PC-9 (cell line): ENCODE data around the gene ZNF784. TPM values are rescaled to one million over a fixed set of nuclear protein-coding genes. Genes with fewer than 3 reads are reported as not detected.

Source experiments
- BruUV-seq: library from RNA; stranded (reverse); fragments of 400-500 nt; replicated peaks from 2 replicates; lab custom pipeline; 2021; lab: Mats Ljungman, UMichigan
- CTCF ChIA-PET: fragments of 300-600 bp; sonication (Branson Sonifier 250); formaldehyde crosslinking; loops from one replicate; lab custom pipeline; 2022; ENCODE audit warnings: antibody characterized with exemption; lab: Charles Lee
- POLR2A ChIA-PET: fragments of 300-600 bp; sonication (Branson Sonifier 250); formaldehyde crosslinking; loops from one replicate; lab custom pipeline; 2022; ENCODE audit warnings: antibody characterized with exemption; ENCODE audit not compliant: unreplicated experiment; lab: Charles Lee
- DNase-seq, 2 experiments: peaks; one replicate each; pipeline versions ENCODE4 v3.0.0 to v3.0.0-alpha.2; 2015 to 2022; ENCODE audit warnings: mixed read lengths in 1 of 2
- H2AFZ ChIP-seq: fragments of 200-600 bp; sonication (generic); 2 replicates; pipeline ENCODE4 v1.8.1; 2017; ENCODE audit warnings: antibody characterized with exemption
- H3F3A ChIP-seq: fragments of 200-600 bp; sonication (generic); 2 replicates; pipeline ENCODE4 v1.8.1; 2017; ENCODE audit warnings: antibody characterized with exemption, mild to moderate bottlenecking, low read depth; ENCODE audit not compliant: insufficient read depth
- H3K27ac ChIP-seq: fragments of 200-600 bp; sonication (generic); 2 replicates; pipeline ENCODE4 v1.6.1; 2016; ENCODE audit warnings: mixed run types
- H3K27me3 ChIP-seq: fragments of 200-600 bp; sonication (generic); 2 replicates; pipeline ENCODE4 v1.6.1; 2016; ENCODE audit warnings: low read depth, mixed run types; ENCODE audit not compliant: insufficient read depth
- H3K36me3 ChIP-seq: fragments of 200-600 bp; sonication (generic); 2 replicates; pipeline ENCODE4 v1.6.1; 2016; ENCODE audit warnings: low read depth, mixed run types
- H3K4me1 ChIP-seq: fragments of 200-600 bp; sonication (generic); replicated peaks from 2 replicates; pipeline ENCODE4 v1.6.1; 2016; ENCODE audit warnings: mixed run types; ENCODE audit not compliant: insufficient read depth
- H3K4me2 ChIP-seq: fragments of 200-600 bp; sonication (generic); 2 replicates; pipeline ENCODE4 v1.6.1; 2017; ENCODE audit warnings: mixed run types
- H3K4me3 ChIP-seq: fragments of 200-600 bp; sonication (generic); 2 replicates; pipeline ENCODE4 v1.6.1; 2016; ENCODE audit warnings: mixed run types
- H3K79me2 ChIP-seq: fragments of 200-600 bp; sonication (generic); 2 replicates; pipeline ENCODE4 v1.6.1; 2017; ENCODE audit warnings: low read depth, mixed run types
- H3K9me2 ChIP-seq: fragments of 200-600 bp; sonication (generic); 2 replicates; pipeline ENCODE4 v1.8.1; 2017; ENCODE audit warnings: mild to moderate bottlenecking; ENCODE audit not compliant: insufficient read depth
- H3K9me3 ChIP-seq: fragments of 200-600 bp; sonication (generic); 2 replicates; pipeline ENCODE4 v1.8.1; 2016; ENCODE audit warnings: low read depth; ENCODE audit not compliant: insufficient read depth
- H4K20me1 ChIP-seq: fragments of 200-600 bp; sonication (generic); 2 replicates; pipeline ENCODE4 v1.8.1; 2017; ENCODE audit not compliant: insufficient read depth
- EZH2 ChIP-seq: fragments of 200-600 bp; sonication (generic); IDR thresholded peaks from 2 replicates; pipeline ENCODE4 v1.8.0; 2017; ENCODE audit warnings: antibody characterized with exemption, low read depth
- intact Hi-C: fragments of 100-400 bp; cut with micrococcal nuclease; formaldehyde crosslinking; loops from one replicate; pipeline ENCODE4 v1.10.0; 2022; ENCODE audit not compliant: unreplicated experiment
- total RNA-seq: library from RNA; stranded (reverse); gene quantifications from 2 replicates; pipeline ENCODE4 v1.2.3, GENCODE V29; 2021
- TF ChIP-seq, protein P1 (sequence below): fragments of 200-600 bp; sonication (generic); conservative IDR thresholded peaks from 2 replicates; pipeline ENCODE4 v1.6.1; 2017; ENCODE audit warnings: mixed run types, antibody characterized with exemption, mild to moderate bottlenecking, moderate library complexity

The ZNF784 gene
- total RNA-seq, 1 experiment from 2014 or later, result 5.4 TPM

DNA sequence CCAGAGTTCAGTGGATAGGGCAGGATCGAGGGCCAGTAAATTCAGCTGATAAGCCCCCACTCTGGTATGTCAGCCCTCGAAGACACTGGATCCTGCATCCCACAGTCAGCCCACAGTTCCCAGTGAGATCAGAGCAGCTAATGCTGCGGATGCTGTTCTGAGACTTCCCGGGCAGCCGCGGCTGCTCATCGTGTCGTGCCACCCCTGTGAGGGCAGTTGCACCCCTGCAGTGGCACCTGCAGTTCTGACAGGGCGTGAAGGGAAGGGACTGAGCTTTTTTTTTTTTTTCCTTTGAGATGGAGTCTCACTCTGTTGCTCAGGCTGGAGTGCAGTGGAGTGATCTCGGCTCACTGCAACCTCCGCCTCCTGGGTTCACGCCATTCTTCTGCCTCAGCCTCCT, 43.1 kb upstream of the ZNF784 start:
- TF ChIP-seq, protein P1, sequence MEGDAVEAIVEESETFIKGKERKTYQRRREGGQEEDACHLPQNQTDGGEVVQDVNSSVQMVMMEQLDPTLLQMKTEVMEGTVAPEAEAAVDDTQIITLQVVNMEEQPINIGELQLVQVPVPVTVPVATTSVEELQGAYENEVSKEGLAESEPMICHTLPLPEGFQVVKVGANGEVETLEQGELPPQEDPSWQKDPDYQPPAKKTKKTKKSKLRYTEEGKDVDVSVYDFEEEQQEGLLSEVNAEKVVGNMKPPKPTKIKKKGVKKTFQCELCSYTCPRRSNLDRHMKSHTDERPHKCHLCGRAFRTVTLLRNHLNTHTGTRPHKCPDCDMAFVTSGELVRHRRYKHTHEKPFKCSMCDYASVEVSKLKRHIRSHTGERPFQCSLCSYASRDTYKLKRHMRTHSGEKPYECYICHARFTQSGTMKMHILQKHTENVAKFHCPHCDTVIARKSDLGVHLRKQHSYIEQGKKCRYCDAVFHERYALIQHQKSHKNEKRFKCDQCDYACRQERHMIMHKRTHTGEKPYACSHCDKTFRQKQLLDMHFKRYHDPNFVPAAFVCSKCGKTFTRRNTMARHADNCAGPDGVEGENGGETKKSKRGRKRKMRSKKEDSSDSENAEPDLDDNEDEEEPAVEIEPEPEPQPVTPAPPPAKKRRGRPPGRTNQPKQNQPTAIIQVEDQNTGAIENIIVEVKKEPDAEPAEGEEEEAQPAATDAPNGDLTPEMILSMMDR, result no peak
- TF ChIP-seq EZH2, result no peak
- peaks cover 89% of the 10 kb centered on the region for H3F3A ChIP-seq
- no peaks in the 10 kb centered on the region for H3K27me3 ChIP-seq
- H3K36me3 ChIP-seq, result peaks cover 54% of the 10 kb centered on the region
- peak overlapping the region; percentile 33; the same call in 1 of the 2 replicates for H3K27ac ChIP-seq
- no peak overlapping the region for H2AFZ ChIP-seq
- CTCF ChIA-PET, result interaction anchor here (0.6 to 1.3 kb wide), 2 partner anchors 8 to 13 kb away, joined by 5 to 8 read pairs; partner anchors contain the start of gene U2AF2
- peaks cover 93% of the 10 kb centered on the region for H4K20me1 ChIP-seq
- DNase-seq, result no peak
- H3K9me3 ChIP-seq, result no peaks in the 10 kb centered on the region
- H3K4me3 ChIP-seq, result no peak overlapping the region
- H3K4me2 ChIP-seq, result peak overlapping the region; percentile 51
- BruUV-seq, result no TSS peak
- POLR2A ChIA-PET, result interaction anchor here (0.6 to 1.0 kb wide), 2 partner anchors 13 to 1219 kb away, joined by 11 to 13 read pairs; partner anchors contain the start of gene LENG8
- H3K79me2 ChIP-seq, result peaks cover 98% of the 10 kb centered on the region
- intact Hi-C loops, result no loop called here
- peaks cover 54% of the 10 kb centered on the region for H3K4me1 ChIP-seq
- H3K9me2 ChIP-seq, result no peaks in the 10 kb centered on the region

DNA sequence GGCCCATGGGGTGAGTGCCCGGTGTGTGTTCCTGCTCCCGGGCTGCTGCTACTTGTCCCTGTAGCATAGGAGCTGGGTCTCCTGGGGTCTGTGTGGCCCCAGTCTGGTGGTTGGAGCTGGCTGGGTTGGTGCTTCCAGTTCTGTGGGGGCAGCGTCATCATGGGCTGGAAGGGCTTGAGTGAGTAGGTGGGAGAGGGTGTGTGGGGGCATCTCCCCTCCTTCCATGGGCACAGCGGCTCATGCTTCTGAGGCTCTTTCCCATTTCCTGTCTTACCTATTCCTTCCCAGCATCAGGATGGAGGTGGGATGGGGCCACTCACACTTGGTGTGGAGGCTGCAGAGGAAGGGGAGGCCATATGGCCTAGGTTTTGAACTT, 42.6 kb upstream of the ZNF784 start:
- Histone ChIP-seq H3K79me2 (peaks cover 98% of the 10 kb centered on the region), H3K9me3 (no peaks in the 10 kb centered on the region), H3K27ac (peak overlapping the region; percentile 33), H2AFZ (no peak overlapping the region), H3K4me1 (peaks cover 49% of the 10 kb centered on the region), H3K4me2 (peak overlapping the region; percentile 51), H3K36me3 (peaks cover 53% of the 10 kb centered on the region), H3F3A (peaks cover 89% of the 10 kb centered on the region), H3K4me3 (no peak overlapping the region), H4K20me1 (peaks cover 93% of the 10 kb centered on the region), H3K27me3 (no peaks in the 10 kb centered on the region), H3K9me2 (no peaks in the 10 kb centered on the region)
- TF ChIP-seq EZH2, result no peak
- TF ChIP-seq, protein P1, result no peak
- intact Hi-C loops, result no loop called here
- DNase-seq, result no peak
- BruUV-seq, result no TSS peak
- POLR2A ChIA-PET, result interaction anchor here (0.6 kb wide), 2 partner anchors 454 to 1676 kb away, joined by 5 read pairs; partner anchors contain the start of gene CACNG6
- CTCF ChIA-PET, result interaction anchor here (0.6 kb wide), 1 partner anchor 9 kb away, joined by 5 read pairs; no protein-coding TSS in a partner anchor

DNA sequence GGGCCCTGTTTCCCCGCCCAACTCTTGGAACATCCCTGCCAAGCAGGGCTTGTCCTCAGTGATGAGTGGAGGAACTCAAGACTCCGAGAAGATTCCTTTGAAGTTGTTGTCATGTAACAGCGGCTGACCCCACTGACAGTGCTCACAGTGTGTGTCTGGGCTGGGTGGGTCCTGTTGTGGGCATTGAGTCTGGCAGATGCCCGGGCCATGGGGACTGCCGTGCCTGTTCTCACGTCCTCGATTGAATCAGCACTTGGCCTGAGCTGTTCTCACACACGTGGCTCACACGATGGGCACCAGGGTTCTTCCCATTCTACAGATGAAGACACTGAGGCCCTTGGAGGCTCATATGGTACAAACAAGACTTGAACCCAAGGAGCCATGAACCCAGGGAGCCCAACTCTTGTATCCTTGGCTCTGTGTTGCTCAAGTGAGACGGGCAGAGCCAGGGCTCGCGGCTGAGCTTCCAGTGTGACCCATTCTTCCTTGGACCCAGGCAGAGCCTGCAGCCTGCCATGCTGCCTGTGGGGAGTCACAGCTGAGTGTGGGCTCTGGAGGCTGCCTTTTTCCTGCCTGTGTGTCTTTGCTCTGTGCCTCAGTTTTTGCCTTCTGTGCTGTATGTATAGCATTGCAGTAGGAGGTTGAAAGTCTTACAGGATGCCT, 42.1 kb upstream of the ZNF784 start:
- H3F3A ChIP-seq, result peaks cover 89% of the 10 kb centered on the region
- CTCF ChIA-PET, result no interaction called here
- H3K27me3 ChIP-seq, result no peaks in the 10 kb centered on the region
- H3K36me3 ChIP-seq, result peaks cover 58% of the 10 kb centered on the region
- POLR2A ChIA-PET, result interaction anchor here (0.6 kb wide), 2 partner anchors 454 to 1675 kb away, joined by 5 read pairs; partner anchors contain the start of gene CACNG6
- DNase-seq, result no peak
- H3K9me2 ChIP-seq, result no peaks in the 10 kb centered on the region
- peak overlapping the region; percentile 33; the same call in 1 of the 2 replicates for H3K27ac ChIP-seq
- BruUV-seq, result no TSS peak
- H3K4me2 ChIP-seq, result no peak overlapping the region; the same call in 1 of the 2 replicates
- no peak for TF ChIP-seq EZH2
- TF ChIP-seq, protein P1, result no peak
- H3K4me1 ChIP-seq, result peaks cover 48% of the 10 kb centered on the region
- intact Hi-C loops, result no loop called here
- H2AFZ ChIP-seq, result no peak overlapping the region
- no peak overlapping the region for H3K4me3 ChIP-seq
- peaks cover 93% of the 10 kb centered on the region for H4K20me1 ChIP-seq
- H3K79me2 ChIP-seq, result peaks cover 98% of the 10 kb centered on the region
- H3K9me3 ChIP-seq, result no peaks in the 10 kb centered on the region
